SU-DHL-6 (cell line): ENCODE measurements around the gene C3.
"Not testable (repeated sequence)": the region's sequence is repeated elsewhere in the genome, so short reads cannot be mapped to it uniquely, and the experiment has no call there.

Experiments used
- H2AFZ ChIP-seq: fragments of 200-600 bp; sonication (generic); 2 replicates; pipeline ENCODE4 v1.6.1; 2014; ENCODE audit warnings: low read depth, mild to moderate bottlenecking, moderate library complexity, mixed read lengths, antibody characterized with exemption, low read length; ENCODE audit not compliant: severe bottlenecking
- H3F3A ChIP-seq: fragments of 200-600 bp; shearing (Covaris generic); 2 replicates; pipeline ENCODE4 v1.6.0; 2016; ENCODE audit warnings: antibody characterized with exemption, mild to moderate bottlenecking; ENCODE audit not compliant: insufficient read depth
- H3K27ac ChIP-seq: fragments of 200-600 bp; sonication (generic); 2 replicates; pipeline ENCODE4 v1.5.1; 2016; ENCODE audit warnings: low read depth, mild to moderate bottlenecking, low read length, moderate library complexity, mixed read lengths
- H3K27me3 ChIP-seq: fragments of 200-600 bp; sonication (generic), shearing (Covaris generic); 2 replicates; pipeline ENCODE4 v1.6.0; 2014; ENCODE audit warnings: mild to moderate bottlenecking, low read length
- H3K36me3 ChIP-seq: fragments of 200-600 bp; sonication (generic); 2 replicates; pipeline ENCODE4 v1.6.1; 2014; ENCODE audit warnings: mild to moderate bottlenecking, low read length, mixed read lengths
- H3K4me2 ChIP-seq: fragments of 300-600, 200-600 bp; shearing (Covaris generic), sonication (generic); 2 replicates; pipeline ENCODE4 v1.6.0; 2014; ENCODE audit warnings: low read length, low read depth, mild to moderate bottlenecking; ENCODE audit not compliant: poor library complexity, severe bottlenecking
- H3K4me3 ChIP-seq: fragments of 200-600 bp; sonication (generic); 2 replicates; pipeline ENCODE4 v1.5.1; 2014; ENCODE audit warnings: antibody characterized with exemption, low read length, mild to moderate bottlenecking, mixed read lengths; ENCODE audit not compliant: insufficient read depth, poor library complexity, severe bottlenecking
- H3K79me2 ChIP-seq: fragments of 200-600 bp; sonication (generic); 2 replicates; pipeline ENCODE4 v1.6.1; 2014; ENCODE audit warnings: mild to moderate bottlenecking, low read length, moderate library complexity; ENCODE audit not compliant: insufficient read depth
- H3K9ac ChIP-seq: fragments of 200-600 bp; sonication (generic); 2 replicates; pipeline ENCODE4 v1.7.0; 2014; ENCODE audit warnings: mild to moderate bottlenecking, low read length
- H3K9me2 ChIP-seq: fragments of 200-600 bp; sonication (generic); replicated peaks from 2 replicates; pipeline ENCODE4 v1.6.1; 2014; ENCODE audit warnings: low read length; ENCODE audit not compliant: insufficient read depth
- H3K9me3 ChIP-seq: fragments of 200-600 bp; sonication (generic); 2 replicates; pipeline ENCODE4 v1.6.1; 2014; ENCODE audit warnings: low read length, mixed read lengths; ENCODE audit not compliant: insufficient read depth
- H4K20me1 ChIP-seq: fragments of 200-600 bp; sonication (generic); 2 replicates; pipeline ENCODE4 v1.6.1; 2014; ENCODE audit warnings: low read depth, mild to moderate bottlenecking, antibody characterized with exemption, low read length, moderate library complexity, mixed read lengths
- EZH2phosphoT487 ChIP-seq: fragments of 200-600 bp; sonication (generic), shearing (Covaris generic); conservative IDR thresholded peaks from 2 replicates; pipeline ENCODE4 v1.6.1; 2018; ENCODE audit warnings: mild to moderate bottlenecking, antibody characterized with exemption, low read length, moderate library complexity, mixed read lengths
- TF ChIP-seq, protein P1 (sequence below): fragments of 200-600 bp; sonication (generic); IDR thresholded peaks from one replicate; pipeline ENCODE4 v1.5.1; 2017; ENCODE audit warnings: antibody characterized with exemption, mild to moderate bottlenecking, low read length, moderate library complexity; ENCODE audit not compliant: insufficient read depth, poor library complexity, severe bottlenecking

Gene C3

DNA sequence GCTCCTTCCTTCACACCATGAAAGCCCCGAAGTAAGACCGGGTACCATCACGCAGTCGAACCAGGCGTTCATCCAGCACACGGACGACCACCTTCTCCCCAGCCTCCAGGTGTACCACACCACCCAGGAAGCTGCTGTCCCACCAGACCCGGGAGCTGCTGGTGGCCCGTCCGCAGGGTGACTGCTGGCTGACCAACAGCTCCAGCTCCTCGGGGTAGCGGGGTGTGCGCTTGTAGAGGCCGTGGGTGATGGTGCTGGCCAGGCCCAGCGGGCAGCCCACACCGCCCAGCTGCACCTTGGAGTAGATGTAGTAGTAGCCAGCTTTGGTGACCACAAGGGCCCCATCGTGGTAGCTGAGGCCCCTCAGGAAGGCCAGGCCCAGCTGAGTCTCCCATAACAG lies 55.5 kb downstream of the C3 start:
- no peak overlapping the region for H3K4me3 ChIP-seq
- H4K20me1 ChIP-seq, result no peaks in the 10 kb centered on the region
- TF ChIP-seq EZH2phosphoT487, result no peak
- TF ChIP-seq, protein P1, sequence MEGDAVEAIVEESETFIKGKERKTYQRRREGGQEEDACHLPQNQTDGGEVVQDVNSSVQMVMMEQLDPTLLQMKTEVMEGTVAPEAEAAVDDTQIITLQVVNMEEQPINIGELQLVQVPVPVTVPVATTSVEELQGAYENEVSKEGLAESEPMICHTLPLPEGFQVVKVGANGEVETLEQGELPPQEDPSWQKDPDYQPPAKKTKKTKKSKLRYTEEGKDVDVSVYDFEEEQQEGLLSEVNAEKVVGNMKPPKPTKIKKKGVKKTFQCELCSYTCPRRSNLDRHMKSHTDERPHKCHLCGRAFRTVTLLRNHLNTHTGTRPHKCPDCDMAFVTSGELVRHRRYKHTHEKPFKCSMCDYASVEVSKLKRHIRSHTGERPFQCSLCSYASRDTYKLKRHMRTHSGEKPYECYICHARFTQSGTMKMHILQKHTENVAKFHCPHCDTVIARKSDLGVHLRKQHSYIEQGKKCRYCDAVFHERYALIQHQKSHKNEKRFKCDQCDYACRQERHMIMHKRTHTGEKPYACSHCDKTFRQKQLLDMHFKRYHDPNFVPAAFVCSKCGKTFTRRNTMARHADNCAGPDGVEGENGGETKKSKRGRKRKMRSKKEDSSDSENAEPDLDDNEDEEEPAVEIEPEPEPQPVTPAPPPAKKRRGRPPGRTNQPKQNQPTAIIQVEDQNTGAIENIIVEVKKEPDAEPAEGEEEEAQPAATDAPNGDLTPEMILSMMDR, result no peak
- no peaks in the 10 kb centered on the region for H3K27me3 ChIP-seq
- H3F3A ChIP-seq, result no peaks in the 10 kb centered on the region
- no peaks in the 10 kb centered on the region for H3K79me2 ChIP-seq
- H3K9ac ChIP-seq, result no peak overlapping the region
- no peaks in the 10 kb centered on the region for H3K36me3 ChIP-seq
- H2AFZ ChIP-seq, result no peak overlapping the region
- no peak overlapping the region for H3K27ac ChIP-seq
- no peaks in the 10 kb centered on the region for H3K9me3 ChIP-seq
- H3K4me2 ChIP-seq, result no peak overlapping the region
- no peaks in the 10 kb centered on the region for H3K9me2 ChIP-seq

DNA sequence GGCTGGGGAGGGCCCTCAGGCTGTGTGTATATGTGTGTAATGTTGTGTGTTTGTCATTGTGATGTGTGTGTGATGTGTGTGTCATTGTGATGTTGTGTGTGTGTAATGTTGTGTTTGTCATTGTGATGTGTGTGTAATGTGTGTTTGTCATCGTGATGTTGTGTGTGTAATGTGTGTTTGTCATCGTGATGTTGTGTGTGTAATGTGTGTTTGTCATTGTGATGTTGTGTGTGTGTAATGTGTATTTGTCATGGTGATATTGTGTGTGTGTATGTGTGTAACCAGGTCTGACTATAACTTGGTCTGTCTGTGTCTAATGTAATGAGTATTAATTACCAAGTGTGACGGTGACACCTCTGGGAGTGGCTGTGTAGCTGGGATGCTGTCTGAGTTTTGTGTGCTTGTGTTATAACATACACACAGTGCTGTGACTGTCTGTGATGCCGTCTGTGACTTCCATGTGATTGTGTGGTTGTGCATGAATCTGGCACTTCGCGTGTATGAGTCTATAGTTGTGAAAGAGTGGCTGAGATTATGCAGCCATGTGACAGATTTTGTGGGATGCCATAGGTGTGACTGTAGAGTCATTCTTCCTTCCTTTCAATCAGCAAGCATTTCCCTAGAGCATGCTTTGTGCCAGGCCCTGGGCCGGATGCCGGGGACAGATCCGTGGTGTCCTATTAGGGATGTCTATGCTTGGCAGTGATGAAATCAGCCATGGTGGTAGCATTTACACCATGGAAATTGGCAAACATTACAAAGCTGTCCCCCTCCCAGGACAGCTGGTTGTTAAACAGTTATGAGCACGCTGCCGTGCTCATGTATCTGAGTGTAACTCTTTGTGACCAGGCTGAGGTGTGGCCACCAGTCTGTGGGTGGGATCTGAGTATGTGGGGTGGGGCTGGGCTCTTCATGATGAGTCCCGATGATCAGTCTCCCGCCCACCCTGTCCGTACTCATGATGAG lies 56.9 kb downstream of the C3 start:
- Histone ChIP-seq H4K20me1 (no peaks in the 10 kb centered on the region), H2AFZ (no peak overlapping the region), H3K4me2 (no peak overlapping the region), H3K27ac (no peak overlapping the region), H3K79me2 (no peaks in the 10 kb centered on the region), H3K27me3 (no peaks in the 10 kb centered on the region), H3K4me3 (no peak overlapping the region), H3K9ac (no peak overlapping the region), H3K9me3 (no peaks in the 10 kb centered on the region), H3F3A (no peaks in the 10 kb centered on the region), H3K9me2 (no peaks in the 10 kb centered on the region), H3K36me3 (no peaks in the 10 kb centered on the region)
- no peak for TF ChIP-seq EZH2phosphoT487
- TF ChIP-seq, protein P1, result no peak

DNA sequence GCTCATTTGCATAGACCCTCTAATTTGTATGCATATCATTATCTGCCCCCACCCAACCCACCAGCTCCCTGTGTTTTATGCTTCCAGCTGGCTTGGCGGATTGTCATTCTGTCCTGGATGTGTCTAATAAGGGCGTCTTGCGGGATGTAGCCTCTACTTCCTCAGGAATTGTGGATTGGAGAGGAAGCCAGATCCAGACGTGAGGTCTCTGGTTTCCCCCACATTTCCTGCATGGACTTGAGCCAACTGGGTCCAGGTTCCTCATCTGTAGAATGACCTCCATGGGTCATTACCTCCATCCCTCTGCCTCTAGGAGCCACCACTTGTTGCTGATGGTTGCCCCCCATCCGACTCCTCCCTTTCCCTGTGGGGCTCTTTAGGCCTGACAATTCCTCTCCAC lies 57.7 kb downstream of the C3 start:
- no peaks in the 10 kb centered on the region for H3K27me3 ChIP-seq
- H3K4me2 ChIP-seq, result no peak overlapping the region

DNA sequence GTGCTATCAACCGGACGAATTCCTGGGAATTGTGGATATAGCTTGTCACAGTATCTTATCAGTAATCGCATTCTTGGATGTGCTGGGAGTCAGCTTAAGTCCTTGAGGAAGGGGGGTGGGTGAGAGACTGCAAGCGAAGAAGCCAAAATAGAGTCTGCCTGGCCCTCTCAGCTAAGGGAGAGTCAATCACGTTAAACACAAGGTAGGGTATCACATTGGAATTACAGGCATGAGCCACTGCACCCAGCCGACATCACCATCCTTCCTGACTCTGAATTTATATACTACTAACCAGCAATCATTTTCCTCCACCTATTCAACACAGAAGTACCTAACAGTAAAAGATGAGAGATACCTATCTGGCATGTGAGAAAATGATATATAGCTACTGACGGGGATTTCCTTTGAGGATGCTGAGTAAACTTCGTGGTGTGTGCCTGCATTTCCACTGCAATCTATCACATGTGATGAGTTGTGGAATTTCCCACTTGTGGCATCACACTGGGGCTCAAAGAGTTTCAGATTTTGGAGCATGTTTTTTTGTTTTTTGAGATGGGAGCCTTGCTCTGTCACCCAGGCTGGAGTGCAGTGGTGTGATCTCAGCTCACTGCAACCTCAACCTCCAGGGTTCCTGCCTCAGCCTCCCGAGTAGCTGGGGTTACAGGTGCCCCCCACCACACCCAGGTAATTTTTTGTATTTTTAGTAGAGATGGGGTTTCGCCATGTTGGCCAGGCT lies 58.8 kb downstream of the C3 start:
- H4K20me1 ChIP-seq, H3K4me3 ChIP-seq, H3K4me2 ChIP-seq, H3K27me3 ChIP-seq, H3K9me3 ChIP-seq, H2AFZ ChIP-seq, H3K9ac ChIP-seq, H3K36me3 ChIP-seq, H3K9me2 ChIP-seq, H3F3A ChIP-seq, H3K27ac ChIP-seq, H3K79me2 ChIP-seq: not testable (repeated sequence)

More for the DNA sequence above, 57.7 kb downstream of the C3 start:
- H4K20me1 ChIP-seq, result no peaks in the 10 kb centered on the region
- no peak for TF ChIP-seq EZH2phosphoT487
- TF ChIP-seq, protein P1, result no peak
- H3K79me2 ChIP-seq, result no peaks in the 10 kb centered on the region
- no peak overlapping the region for H3K4me3 ChIP-seq
- H2AFZ ChIP-seq, result no peak overlapping the region
- no peaks in the 10 kb centered on the region for H3K36me3 ChIP-seq
- H3K9me3 ChIP-seq, result no peaks in the 10 kb centered on the region
- H3F3A ChIP-seq, result no peaks in the 10 kb centered on the region
- H3K9ac ChIP-seq, result no peak overlapping the region
- H3K27ac ChIP-seq, result no peak overlapping the region
- no peaks in the 10 kb centered on the region for H3K9me2 ChIP-seq
